NCI-H2107 treated with DMSO at 0.1 percent for 48 hours (cell line): ENCODE data around the gene ASPHD2.

ENCODE experiments used
- DNase-seq: peaks from one replicate; lab custom pipeline; 2025; ENCODE audit not compliant: unreplicated experiment; lab: John Stamatoyannopoulos, UW

The ASPHD2 gene

GRCh38 chr22:26471522-26471921, 42.5 kb downstream of the ASPHD2 start:
- DNase-seq = peak; percentile 32

DNA sequence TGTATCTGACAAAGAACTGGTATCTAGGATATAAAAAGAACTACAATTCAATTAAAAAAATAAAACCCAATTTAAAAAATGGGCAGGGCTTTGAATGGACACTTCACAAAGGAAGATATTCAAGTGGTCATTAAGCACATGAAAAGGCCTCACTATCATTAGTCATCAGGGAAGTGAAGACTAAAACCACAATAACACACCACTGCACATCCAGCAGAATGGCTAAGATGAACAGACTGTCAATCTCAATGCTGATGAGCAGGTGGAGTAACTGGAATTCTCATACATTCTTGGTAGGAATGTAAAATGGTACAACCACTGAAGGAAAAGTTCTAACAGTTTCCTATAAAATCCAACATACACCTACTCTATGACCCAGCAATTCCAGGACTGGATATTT, 45.6 kb downstream of the ASPHD2 start:
- no peak for DNase-seq

- DNase-seq = no peak
Measured at GRCh38 chr22:26476705-26477340, 47.8 kb downstream of the ASPHD2 start.

DNA sequence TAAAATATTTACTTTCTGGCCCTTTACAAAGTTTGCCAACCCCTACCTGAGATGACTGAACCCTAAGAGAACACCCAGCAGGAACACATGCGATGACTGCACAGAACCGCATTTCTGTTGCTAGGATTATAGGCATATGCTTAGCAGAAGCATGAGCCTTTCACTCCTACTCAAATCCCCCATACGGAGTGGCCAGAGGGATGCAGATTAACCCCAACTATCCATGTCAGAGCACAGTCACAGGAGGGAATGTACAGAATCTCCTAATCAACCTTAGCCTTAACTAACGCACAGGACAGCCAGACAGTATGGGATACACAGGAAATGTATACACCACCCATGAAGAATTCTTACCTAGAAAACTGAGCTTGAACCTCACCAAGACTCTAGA, 48.3 kb downstream of the ASPHD2 start:
- no peak for DNase-seq

GRCh38 chr22:26479043-26479791, 50.2 kb downstream of the ASPHD2 start:
- no peak for DNase-seq

DNA sequence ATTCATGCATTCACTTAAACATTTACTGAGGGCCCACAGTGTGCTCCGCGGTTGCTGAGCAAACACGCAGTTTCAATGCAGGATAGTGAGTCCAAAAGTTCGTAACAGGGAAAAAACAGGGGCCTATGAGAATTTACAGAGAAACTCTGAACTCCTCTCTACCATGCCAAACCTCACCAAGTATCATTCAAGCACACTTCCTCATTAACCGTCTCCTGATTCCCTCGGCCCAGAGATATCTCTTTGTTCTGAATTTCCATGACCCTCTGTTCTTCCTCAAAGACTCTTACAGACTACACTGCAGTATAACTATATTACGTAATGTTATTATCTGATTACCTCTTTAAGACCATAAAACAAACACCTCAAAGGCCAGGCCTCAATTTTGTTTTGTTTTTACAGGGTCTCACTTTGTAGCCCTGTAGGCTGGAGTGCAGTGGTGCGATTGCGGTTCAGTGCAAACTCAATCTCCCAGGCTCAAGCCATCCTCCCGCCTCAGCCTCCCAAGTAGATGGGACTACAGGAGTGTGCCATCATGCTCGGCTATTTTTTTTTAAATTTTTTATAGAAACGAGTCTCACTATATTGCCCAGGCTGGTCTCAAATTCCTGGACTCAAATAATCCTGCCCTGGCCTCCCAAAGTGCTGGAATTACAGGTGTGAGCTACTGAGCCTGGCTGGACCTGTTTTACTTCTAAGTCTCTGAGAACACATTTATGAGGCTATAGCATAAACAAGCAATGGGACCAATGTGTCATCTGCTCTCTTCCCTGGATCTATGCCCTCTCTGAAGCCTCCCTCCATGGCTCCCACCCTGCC, 50.9 kb downstream of the ASPHD2 start:
- DNase-seq = no peak

DNA sequence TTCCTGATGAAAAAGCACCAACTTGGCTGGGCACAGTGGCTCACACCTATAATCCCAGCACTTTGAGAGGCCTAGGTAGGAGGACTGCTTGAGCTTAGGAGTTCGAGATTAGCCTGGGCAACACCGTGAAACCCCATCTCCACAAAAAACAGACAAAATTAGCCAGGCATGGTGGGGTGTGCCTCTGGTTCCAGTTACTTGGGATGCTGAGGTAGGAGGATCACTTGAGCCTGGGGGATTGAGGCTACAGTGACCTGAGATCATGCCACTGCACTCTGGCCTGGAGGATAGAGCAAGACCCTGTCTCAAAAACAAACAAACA, 51.5 kb downstream of the ASPHD2 start:
- no peak for DNase-seq

DNA sequence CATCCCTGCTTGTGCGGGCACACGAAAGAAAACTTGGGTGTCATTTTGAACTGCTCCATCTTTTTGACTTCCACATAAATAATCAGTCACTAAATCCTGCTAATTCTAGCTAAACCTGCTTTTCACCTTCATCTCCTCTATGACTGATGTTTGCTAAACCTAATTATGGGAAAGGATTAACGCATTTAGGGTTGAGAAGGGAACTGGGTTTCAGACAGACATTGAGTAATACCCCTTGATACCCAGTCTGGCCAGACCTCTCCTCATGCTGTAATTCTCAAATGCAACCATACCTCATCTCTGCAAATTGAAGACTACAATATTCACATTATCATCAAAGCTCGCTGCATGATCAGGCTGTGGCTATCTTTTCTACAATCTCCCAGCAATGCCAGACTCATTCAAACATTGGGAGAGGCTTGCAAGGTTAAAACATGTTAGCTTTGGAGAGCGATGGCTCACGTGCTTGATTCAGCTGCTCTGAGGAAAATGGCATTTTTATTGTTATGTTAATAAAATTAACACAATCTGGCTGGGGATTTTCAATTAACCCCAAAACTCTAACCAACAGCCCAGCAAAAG, 52.1 kb downstream of the ASPHD2 start:
- DNase-seq = no peak

DNA sequence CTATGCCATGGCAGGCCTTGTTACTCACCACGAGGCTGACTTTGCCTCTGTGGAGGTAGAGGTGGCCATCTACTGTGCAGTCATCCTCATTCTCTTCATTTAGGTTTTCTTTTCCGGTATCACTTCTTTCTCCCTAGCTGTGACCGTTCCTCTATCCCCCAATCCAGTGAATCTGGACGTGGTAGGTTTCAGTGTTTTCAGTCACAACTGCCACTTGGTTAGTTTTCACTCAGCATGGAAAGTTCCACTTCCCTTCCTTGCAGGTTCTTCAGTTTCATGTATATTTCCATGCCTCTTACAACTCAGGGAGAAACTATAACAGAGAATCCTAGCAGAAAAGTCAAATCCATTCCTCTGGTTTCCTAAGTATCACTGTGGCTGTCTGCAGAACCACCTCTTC, 52.6 kb downstream of the ASPHD2 start:
- DNase-seq = no peak

GRCh38 chr22:26482161-26482560, 53.1 kb downstream of the ASPHD2 start:
- DNase-seq = no peak

- DNase-seq = no peak
Measured at GRCh38 chr22:26483043-26483438, 54.0 kb downstream of the ASPHD2 start.

DNA sequence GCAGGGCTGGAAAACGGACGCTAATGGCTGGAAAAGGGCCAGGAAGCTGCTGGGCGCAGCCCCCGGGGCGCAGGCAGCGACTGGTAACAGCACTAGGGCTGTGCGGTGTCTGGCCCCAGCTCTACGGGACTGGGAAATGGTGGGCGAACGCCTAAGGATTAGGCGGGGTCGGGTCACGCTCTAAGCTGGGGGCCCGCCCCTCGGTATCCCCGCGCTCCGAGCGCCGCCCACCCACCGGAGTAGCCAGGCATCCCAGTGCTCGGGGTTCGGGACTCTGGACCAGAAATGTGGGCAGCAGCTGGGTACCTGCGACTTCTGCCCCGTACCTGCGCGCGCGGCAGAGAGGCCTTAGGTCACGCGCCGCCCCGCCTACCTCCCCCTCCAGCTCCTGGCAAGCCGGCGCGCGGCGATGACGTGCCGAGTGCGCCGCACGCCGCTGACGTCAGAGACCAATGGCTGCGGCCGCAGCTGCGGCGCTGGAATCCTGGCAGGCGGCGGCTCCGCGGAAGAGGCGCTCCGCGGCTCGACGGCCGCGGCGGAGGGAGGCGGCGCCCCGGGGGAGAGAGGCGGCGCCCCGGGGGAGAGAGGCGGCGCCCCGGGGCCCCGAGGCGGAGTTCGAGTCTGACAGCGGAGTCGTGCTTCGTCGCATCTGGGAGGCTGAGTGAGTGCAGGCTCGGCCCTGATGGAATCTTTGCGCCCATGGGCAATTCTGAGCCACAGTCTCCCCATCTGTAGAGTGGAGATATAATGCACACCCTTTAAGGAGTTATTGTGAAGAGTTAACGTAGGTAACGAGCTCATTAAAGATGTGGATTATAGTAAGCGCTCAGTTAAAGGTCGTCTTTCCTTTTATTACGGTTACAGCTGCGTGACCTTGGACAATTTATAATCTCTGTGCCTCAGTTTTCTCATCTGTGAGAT, 54.6 kb downstream of the ASPHD2 start, which contains the start of the genes HPS4 and SRRD:
Gene HPS4 (minus strand): TSS at position 345 of the 921 bp plus-strand sequence. CDS start 2,021 bp downstream, outside the sequence.
Gene SRRD (plus strand): TSS at position 439 of the 921 bp plus-strand sequence. CDS start 14 bp downstream, at position 453.
- peak; percentile 40 for DNase-seq

- no peak for DNase-seq
Measured at GRCh38 chr22:26484360-26484706, 55.3 kb downstream of the ASPHD2 start.

GRCh38 chr22:26485013-26485412, 56.0 kb downstream of the ASPHD2 start:
- DNase-seq = no peak

DNA sequence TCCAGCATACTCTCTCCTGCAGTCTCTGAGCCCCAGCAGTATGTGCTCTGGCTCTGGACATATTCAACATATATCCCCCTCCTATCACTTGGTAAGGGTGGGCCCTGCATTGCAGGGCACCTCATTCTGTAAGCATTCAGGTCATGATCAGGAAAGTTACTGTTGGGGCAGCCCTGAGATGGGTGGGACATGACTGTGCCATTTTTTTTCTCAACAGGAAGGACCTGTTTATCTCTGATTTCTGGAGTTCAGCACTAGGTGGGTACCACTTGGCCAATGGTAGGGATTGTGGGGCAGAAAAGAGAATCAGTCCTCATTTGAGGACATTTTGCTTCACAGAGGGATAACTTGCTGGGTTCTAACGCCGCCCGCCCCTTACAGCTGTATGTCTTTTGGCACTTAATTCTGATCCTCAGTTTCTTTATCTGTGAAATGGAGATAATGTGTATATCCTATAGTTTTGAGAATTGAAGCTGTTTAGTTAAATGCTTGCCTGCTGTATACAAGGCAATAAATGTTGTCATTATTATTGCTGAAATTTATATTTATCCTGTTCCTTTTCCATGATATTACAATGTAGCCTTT, 56.8 kb downstream of the ASPHD2 start:
- no peak for DNase-seq

GRCh38 chr22:26486394-26486793, 57.3 kb downstream of the ASPHD2 start:
- no peak for DNase-seq

GRCh38 chr22:26487996-26488395, 58.9 kb downstream of the ASPHD2 start:
- no peak for DNase-seq

DNA sequence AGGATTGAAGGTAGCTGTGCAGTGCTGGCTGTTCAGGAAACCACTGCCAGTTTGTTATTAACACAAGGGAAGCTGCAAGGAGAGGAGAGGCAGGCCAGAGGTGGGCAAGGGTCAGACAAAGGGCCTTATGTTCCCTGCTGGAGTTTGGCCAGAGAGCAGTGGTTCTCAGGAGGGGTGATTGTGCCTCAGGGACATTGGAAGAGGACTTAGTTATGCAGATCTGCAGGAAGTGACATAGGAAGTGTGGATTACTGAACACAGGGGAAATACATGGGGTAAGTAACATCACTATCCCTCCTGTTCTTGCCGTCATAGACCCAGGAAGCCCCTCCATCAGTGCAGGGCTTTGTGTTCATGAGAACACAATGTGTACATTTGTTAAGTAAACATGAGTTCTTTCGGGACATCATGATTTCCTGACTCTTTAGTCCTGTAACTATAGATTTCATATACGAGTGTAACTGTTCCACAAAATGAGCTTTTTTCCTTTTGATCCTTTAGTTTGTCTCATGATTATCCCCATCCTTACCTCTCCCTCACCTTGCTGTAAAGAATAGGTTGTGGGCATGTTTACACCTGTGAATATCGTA, 60.5 kb downstream of the ASPHD2 start:
- no peak for DNase-seq

DNA sequence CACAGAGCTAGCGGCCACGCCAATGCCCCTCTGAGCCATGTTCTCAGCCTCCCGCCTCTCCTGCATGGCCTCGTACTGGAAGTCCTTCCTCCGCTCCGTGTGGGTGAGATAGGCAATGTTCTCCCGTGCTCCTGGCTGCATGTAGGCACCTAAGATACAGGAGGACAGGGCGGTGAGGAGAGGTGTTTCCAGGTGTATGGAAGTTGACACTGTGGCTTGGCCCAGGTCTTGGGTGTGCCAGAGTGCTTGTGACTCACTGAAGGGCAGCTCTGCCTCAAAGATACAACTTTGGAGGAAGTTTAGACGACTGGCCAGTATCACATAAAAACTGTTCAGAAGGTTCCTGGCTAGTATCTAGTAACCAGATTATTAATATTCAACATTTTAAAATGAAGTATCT, 63.2 kb downstream of the ASPHD2 start:
- DNase-seq = no peak

DNA sequence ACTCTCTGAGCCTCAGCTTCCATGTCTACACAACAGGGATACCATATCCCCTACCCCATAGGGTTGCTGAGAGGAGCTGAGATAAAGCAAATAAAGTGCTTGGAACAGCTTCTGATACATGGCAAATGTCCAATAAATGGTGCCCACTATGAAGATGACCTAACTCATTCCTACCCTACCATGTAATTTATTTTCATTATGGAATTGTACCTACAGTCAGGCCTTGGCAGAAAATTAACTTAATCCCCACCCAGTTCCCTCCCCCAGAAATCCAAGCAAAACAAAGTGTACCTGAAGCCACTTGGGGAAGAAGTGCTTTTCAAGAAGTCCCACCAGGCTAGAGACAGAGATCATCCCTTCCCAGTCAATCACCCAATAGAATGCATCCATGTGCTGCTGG, 65.4 kb downstream of the ASPHD2 start:
- DNase-seq = no peak
